Subcutaneous adipose tissue (tissue), 4 donors: ENCODE data around the gene LSM14B. TPM values are rescaled to one million over a fixed set of nuclear protein-coding genes. Genes with fewer than 3 reads are reported as not detected.

Experiments
- total RNA-seq, 4 donors: library from RNA; depleted of rRNA; stranded (reverse); fragments of >200 nt; gene quantifications; one replicate each; pipeline ENCODE4 v1.1.0, GENCODE V29; 2016
- TF ChIP-seq, protein P1 (sequence below): fragments of 450-650 bp; IDR thresholded peaks from one replicate; pipeline ENCODE4 v1.5.1; 2016; ENCODE audit warnings: low read depth, mild to moderate bottlenecking, control low read depth, antibody characterized with exemption, moderate library complexity

Gene LSM14B
- total RNA-seq, 4 donors from 2014 or later = 18.3 to 33.0 (median 20.1) TPM

DNA sequence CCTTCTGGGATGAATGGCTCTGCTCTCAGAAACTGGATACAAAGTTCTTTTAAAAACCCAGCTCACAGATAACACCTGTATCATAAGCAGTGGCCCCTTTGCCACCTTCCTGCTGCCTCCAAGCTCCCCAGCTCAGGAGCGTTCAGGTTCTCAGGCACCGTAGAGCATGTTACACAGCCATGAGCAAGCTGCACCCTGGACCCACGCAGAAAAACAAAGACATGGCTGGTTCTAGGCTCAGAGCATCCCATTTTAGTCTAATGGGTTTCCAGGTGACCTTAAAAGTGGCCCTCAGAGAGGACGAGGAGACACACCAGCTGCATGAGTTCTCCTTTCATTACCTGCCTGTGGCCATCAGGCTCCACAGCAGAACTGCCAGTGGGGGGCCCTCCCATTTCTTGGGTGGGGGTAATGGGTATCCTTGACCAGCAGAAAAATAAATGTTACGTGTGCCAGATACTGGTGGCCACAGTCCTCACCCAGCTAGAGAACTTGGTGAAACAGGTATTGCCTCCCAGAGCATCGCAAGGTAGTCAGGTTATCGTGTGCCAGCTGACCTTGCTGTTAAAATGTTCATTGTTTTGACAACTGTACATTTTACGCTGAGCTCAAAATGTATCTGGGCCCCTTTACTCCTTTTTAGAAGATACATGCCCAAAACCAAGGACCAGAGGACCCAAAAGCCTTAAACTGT lies 13.4 kb downstream of the LSM14B start:
- TF ChIP-seq, protein P1, sequence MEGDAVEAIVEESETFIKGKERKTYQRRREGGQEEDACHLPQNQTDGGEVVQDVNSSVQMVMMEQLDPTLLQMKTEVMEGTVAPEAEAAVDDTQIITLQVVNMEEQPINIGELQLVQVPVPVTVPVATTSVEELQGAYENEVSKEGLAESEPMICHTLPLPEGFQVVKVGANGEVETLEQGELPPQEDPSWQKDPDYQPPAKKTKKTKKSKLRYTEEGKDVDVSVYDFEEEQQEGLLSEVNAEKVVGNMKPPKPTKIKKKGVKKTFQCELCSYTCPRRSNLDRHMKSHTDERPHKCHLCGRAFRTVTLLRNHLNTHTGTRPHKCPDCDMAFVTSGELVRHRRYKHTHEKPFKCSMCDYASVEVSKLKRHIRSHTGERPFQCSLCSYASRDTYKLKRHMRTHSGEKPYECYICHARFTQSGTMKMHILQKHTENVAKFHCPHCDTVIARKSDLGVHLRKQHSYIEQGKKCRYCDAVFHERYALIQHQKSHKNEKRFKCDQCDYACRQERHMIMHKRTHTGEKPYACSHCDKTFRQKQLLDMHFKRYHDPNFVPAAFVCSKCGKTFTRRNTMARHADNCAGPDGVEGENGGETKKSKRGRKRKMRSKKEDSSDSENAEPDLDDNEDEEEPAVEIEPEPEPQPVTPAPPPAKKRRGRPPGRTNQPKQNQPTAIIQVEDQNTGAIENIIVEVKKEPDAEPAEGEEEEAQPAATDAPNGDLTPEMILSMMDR = no peak

DNA sequence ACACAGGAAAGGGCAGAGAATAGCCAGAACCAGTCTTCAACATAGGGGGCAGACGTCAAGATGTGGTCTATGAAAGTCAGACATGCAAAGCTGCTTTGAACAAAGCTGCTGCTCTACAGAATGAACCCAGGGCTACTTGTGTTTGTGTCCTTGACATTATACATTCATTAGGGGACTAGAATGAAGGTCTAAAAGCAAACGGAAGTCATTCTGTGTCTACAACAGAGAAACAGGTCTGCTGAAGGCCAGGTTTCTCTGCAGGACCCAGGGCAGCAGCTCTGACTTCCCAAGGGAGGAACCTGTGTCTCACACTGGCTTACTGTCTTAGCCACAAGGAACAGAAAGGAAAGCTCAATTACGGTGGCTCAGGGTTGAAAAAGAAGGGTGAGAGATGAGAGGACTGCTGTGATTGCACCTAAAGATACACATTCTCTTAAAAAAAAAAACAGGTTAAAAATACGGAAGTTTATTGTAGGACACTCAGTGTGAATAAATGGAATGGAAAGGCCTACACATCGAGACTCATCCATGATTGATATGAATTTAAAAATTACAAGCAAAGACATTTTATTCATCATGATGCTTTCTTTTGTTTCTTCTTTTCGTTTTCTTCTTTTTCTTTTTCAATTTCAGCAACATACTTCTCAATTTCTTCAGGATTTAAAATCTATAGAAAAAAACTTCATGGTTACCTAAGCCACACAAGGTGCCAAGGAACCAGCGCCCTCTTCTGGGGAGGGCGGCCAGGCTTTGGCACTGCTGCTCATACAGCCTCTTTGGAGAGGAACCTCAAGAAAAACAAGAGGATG lies 14.2 kb downstream of the LSM14B start:
- TF ChIP-seq, protein P1 = no peak

DNA sequence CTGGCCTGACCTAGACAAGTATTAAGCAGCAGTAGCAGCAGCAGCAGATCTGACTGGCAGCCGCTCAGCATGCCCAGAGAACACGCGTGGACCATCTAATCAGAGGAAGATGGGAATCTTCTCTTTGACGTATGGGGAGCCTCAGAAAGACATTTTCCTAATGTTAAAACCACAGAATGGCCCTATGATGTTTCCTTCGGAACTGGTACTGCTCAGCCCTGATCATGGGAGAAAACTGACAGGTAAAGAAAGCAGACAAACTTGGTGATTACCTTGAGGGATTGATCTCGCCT lies 14.8 kb downstream of the LSM14B start:
- TF ChIP-seq, protein P1 = no peak

DNA sequence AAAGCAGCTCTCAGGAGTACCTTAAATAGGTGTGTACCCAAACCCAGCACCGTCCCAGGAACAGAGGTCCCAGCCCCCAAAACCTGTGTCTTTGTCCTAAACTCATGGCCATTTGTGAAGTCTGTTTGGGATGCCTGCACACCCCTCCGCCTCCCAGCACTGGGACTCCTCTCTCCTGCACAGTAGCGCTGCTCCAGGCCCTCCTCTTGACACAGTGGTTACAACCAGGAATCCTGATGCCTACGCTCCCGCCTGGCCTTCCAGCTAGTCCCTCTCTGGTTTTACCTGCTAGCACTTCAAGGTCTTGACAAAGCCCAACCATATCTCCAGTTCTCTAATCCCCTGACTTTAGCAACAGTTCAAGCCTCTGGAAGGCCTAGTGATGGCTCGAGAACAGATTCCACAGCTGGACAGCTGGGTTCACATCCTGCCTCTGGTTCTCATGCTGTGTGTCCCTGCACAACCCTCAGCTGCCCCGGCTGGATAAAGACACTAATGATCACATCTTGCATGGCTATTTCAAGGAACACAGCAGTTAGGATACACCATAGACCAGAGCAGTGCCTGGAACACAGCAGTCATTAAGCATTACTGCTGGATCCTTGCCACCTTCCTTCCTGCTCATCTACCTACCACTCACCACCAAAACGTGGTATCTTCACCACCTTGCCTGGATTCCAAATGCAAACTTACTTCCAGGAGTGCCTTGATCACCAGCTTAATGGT lies 15.4 kb downstream of the LSM14B start:
- TF ChIP-seq, protein P1 = no peak

DNA sequence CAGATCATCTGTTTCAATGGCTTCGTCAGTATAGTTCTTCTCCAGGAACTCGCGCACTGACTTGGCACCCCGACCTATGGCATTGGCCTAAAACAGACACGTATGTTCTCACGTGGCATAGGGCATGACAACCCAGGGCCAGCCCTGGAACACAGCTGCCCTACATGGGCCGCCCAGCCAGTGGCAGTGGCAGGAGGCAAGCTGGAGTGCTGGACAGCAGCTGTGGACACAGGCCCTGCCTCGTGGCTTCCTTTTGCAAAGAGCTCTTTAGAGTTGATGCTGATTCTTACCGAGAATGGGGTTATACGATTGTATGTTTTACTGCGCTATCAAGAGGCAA lies 15.9 kb downstream of the LSM14B start:
- TF ChIP-seq, protein P1 = no peak

DNA sequence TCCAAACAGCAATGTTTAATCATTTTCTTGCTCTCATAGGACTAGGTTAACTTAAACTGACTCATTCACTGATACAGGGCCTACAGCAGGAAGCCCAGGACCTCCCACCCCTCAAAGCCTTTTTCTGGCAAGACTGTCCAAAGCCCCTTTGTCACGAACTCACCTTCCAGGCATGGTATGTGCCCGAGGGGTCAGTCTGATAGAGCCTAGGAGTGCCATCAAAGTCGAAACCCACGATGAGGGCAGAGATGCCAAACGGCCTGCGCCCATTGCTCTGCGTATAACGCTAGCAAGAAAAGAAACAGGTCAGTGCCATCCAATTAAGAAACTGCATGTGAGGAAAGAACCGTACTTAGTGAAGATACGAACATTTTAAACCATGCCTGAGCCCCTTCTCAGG lies 16.6 kb downstream of the LSM14B start:
- TF ChIP-seq, protein P1 = no peak

DNA sequence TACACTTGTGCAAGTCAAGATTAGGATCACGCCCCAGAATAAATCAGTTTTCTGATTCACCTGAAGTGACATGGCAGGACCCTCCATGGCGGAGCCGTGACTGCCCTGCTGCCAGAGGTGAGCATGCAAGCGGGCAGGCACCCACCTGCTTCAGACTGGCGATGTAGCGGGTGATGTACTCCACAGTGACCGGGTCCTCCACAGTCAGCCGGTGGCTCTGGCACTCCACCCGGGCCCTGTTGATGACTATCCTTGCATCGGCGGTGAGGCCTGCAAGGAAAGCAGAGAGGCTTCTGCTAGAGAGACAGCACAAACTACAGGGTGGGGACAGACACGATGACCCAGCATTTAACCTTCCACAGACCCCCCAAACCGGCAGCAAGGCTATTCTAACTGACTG lies 17.4 kb downstream of the LSM14B start:
- TF ChIP-seq, protein P1 = no peak
